ENCODE results near the gene CYP20A1.

- TF ChIP-seq CTCF (tag by site-specific recombination; IDR thresholded peaks at IDR 0.05) (no peak), ZNF148 (tag by site-specific recombination; IDR thresholded peaks at IDR 0.05; ENCODE audit: borderline replicate concordance) (no peak), ZNF335 (tag by site-specific recombination; conservative IDR thresholded peaks at IDR 0.05) (no peak)
These were observed 1.7 kb downstream of the CYP20A1 start for GRCh38 chr2:203240491-203240890.

Data from HEK293 (cell line).